ENCODE results near the gene SUPT4H1. TPM values are rescaled to one million over a fixed set of nuclear protein-coding genes. Genes with fewer than 3 reads are reported as not detected.

SUPT4H1 gene
- total and polyA plus RNA-seq, 3 donors from 2014 or later, result 59.3 to 98.5 (median 64.4) TPM

- TF ChIP-seq, protein P1, sequence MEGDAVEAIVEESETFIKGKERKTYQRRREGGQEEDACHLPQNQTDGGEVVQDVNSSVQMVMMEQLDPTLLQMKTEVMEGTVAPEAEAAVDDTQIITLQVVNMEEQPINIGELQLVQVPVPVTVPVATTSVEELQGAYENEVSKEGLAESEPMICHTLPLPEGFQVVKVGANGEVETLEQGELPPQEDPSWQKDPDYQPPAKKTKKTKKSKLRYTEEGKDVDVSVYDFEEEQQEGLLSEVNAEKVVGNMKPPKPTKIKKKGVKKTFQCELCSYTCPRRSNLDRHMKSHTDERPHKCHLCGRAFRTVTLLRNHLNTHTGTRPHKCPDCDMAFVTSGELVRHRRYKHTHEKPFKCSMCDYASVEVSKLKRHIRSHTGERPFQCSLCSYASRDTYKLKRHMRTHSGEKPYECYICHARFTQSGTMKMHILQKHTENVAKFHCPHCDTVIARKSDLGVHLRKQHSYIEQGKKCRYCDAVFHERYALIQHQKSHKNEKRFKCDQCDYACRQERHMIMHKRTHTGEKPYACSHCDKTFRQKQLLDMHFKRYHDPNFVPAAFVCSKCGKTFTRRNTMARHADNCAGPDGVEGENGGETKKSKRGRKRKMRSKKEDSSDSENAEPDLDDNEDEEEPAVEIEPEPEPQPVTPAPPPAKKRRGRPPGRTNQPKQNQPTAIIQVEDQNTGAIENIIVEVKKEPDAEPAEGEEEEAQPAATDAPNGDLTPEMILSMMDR (IDR thresholded peaks at IDR 0.05), result no peak
- TF ChIP-seq POLR2A (IDR thresholded peaks at IDR 0.05), result no peak
- H3K4me1 ChIP-seq, result no peaks in the 10 kb centered on the region
- no peak overlapping the region for H3K27ac ChIP-seq
- no peak overlapping the region for H3K4me3 ChIP-seq
- 91 to 97% methylated on average over 8 to 9 of the region's 9 CpGs for WGBS, 2 donors
- DNase-seq, result no peak
- H3K27me3 ChIP-seq, result no peaks in the 10 kb centered on the region
- intact Hi-C loops (cut with DNase I; ENCODE audit: low total_unique reads), result no loop called here
- no peaks in the 10 kb centered on the region for H3K9me3 ChIP-seq
- H3K36me3 ChIP-seq (ENCODE audit: low read depth, missing control alignments), result no peaks in the 10 kb centered on the region
These were observed 49.7 kb downstream of the SUPT4H1 start for GRCh38 chr17:58302171-58302918.

GRCh38 chr17:58301504-58302150 is 50.4 kb downstream of the SUPT4H1 start:
- H3K4me1 ChIP-seq, result no peaks in the 10 kb centered on the region
- intact Hi-C loops (cut with DNase I; ENCODE audit: low total_unique reads), result no loop called here
- no peaks in the 10 kb centered on the region for H3K9me3 ChIP-seq
- H3K27ac ChIP-seq, result no peak overlapping the region
- TF ChIP-seq, protein P1 (IDR thresholded peaks at IDR 0.05), result no peak
- no peak for TF ChIP-seq POLR2A (IDR thresholded peaks at IDR 0.05)
- DNase-seq, result no peak
- 77 to 83% methylated on average over 7 to 16 of the region's 16 CpGs for WGBS, 2 donors
- H3K4me3 ChIP-seq, result no peak overlapping the region
- no peaks in the 10 kb centered on the region for H3K27me3 ChIP-seq
- H3K36me3 ChIP-seq (ENCODE audit: low read depth, missing control alignments), result no peaks in the 10 kb centered on the region

- Histone ChIP-seq H3K4me3 (no peak overlapping the region), H3K27ac (no peak overlapping the region), H3K27me3 (no peaks in the 10 kb centered on the region), H3K36me3 (ENCODE audit: low read depth, missing control alignments) (no peaks in the 10 kb centered on the region), H3K9me3 (no peaks in the 10 kb centered on the region), H3K4me1 (no peaks in the 10 kb centered on the region)
- no peak for DNase-seq
- 83 to 88% methylated on average over 6 of the region's 6 CpGs for WGBS, 2 donors
- intact Hi-C loops (cut with DNase I; ENCODE audit: low total_unique reads), result no loop called here
- TF ChIP-seq, protein P1 (IDR thresholded peaks at IDR 0.05), result no peak
- no peak for TF ChIP-seq POLR2A (IDR thresholded peaks at IDR 0.05)
These were observed 51.7 kb downstream of the SUPT4H1 start for GRCh38 chr17:58300336-58300735.

MicroRNAs within 50 kb of the gene (microRNA counts, 767-probe panel; counts per million panel counts)
- 0 to 3,426 counts per million in 2 donors for microRNA hsa-miR-142-3p
- 0 to 152 counts per million in 2 donors for microRNA hsa-miR-142-5p

Small RNAs within 50 kb of the gene (microRNA-seq; reads per million reads assigned to microRNA genes)
- 0 reads per million in 2 donors for gene MIR4736 (ENCODE audit: borderline number of aligned reads in 2 of 2, borderline replicate concordance in 1 of 2)

Small RNAs within 50 kb of the gene (small RNA-seq; reads per million reads assigned to genes)
- 0 reads per million in 2 donors for gene MIR4736

Other genes with a start within 250 kb of the SUPT4H1 start
- gene OR4D1, start 203.8 kb downstream of the SUPT4H1 start, total RNA-seq, result under 1 TPM; 0.06 to 0.39 TPM
- 0.18 TPM for gene OR4D1, start 203.8 kb downstream of the SUPT4H1 start, polyA plus RNA-seq (ENCODE audit: insufficient read depth, low read depth, low replicate concordance)
- not detected for gene OR4D2, start 185.2 kb downstream of the SUPT4H1 start, total RNA-seq
- not detected for gene OR4D2, start 185.2 kb downstream of the SUPT4H1 start, polyA plus RNA-seq (ENCODE audit: insufficient read depth, low read depth, low replicate concordance)
- gene EPX, start 159.5 kb downstream of the SUPT4H1 start, total RNA-seq, result not detected
- gene EPX, start 159.5 kb downstream of the SUPT4H1 start, polyA plus RNA-seq (ENCODE audit: insufficient read depth, low read depth, low replicate concordance), result not detected
- 10 to 100 TPM; 32.0 to 34.3 TPM for gene MKS1, start 132.9 kb downstream of the SUPT4H1 start, total RNA-seq
- 32.3 TPM for gene MKS1, start 132.9 kb downstream of the SUPT4H1 start, polyA plus RNA-seq (ENCODE audit: insufficient read depth, low read depth, low replicate concordance)
- gene LPO, start 113.6 kb downstream of the SUPT4H1 start, total RNA-seq, result 1 to 10 TPM; 1.8 to 2.0 TPM
- 2.7 TPM for gene LPO, start 113.6 kb downstream of the SUPT4H1 start, polyA plus RNA-seq (ENCODE audit: insufficient read depth, low read depth, low replicate concordance)
- gene MPO, start 71.3 kb downstream of the SUPT4H1 start, total RNA-seq, result 1 to 10 TPM in 1 of 2 donors, under 1 TPM in 1; 0.87 to 1.1 TPM
- gene MPO, start 71.3 kb downstream of the SUPT4H1 start, polyA plus RNA-seq (ENCODE audit: insufficient read depth, low read depth, low replicate concordance), result 0.87 TPM
- 10 to 100 TPM in 1 of 2 donors, 1 to 10 TPM in 1; 7.2 to 13.0 TPM for gene TSPOAP1, start 23.4 kb downstream of the SUPT4H1 start, total RNA-seq
- 8.2 TPM for gene TSPOAP1, start 23.4 kb downstream of the SUPT4H1 start, polyA plus RNA-seq (ENCODE audit: insufficient read depth, low read depth, low replicate concordance)
- gene RNF43, start 65.3 kb upstream of the SUPT4H1 start, total RNA-seq, result 10 to 100 TPM; 15.6 to 22.7 TPM
- gene RNF43, start 65.3 kb upstream of the SUPT4H1 start, polyA plus RNA-seq (ENCODE audit: insufficient read depth, low read depth, low replicate concordance), result 9.7 TPM
- gene HSF5, start 136.2 kb upstream of the SUPT4H1 start, total RNA-seq, result 10 to 100 TPM; 40.0 to 57.8 TPM
- 119 TPM for gene HSF5, start 136.2 kb upstream of the SUPT4H1 start, polyA plus RNA-seq (ENCODE audit: insufficient read depth, low read depth, low replicate concordance)
- 100 to 1,000 TPM; 146 to 183 TPM for gene MTMR4, start 162.4 kb upstream of the SUPT4H1 start, total RNA-seq
- gene MTMR4, start 162.4 kb upstream of the SUPT4H1 start, polyA plus RNA-seq (ENCODE audit: insufficient read depth, low read depth, low replicate concordance), result 59.3 TPM

Data from testis (tissue), 3 donors.